GM19099 (cell line): ENCODE results near the gene ZFYVE28.

Experiments used
- POLR2A ChIP-seq: IDR thresholded peaks from 3 replicates; pipeline ENCODE4 v1.6.1; 2011; ENCODE audit warnings: low read depth; ENCODE audit not compliant: insufficient read length; ENCODE audit errors: extremely low read depth

Gene ZFYVE28

DNA sequence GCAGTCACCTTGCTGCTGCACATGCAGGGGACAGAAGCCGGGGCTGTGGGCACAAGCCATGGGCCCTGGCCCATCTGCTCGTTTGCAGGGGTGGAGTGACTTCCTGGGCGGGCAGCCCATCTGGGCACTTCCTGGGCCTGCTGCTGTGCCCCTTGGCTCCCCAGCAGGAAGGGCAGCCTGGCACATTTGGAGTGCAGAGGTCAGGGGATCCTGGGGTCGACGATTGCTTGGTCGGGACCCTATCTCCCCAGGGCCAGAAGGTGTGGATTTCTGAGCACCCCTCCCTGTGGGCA is 145.7 kb downstream of the ZFYVE28 start:
- no peak for TF ChIP-seq POLR2A

DNA sequence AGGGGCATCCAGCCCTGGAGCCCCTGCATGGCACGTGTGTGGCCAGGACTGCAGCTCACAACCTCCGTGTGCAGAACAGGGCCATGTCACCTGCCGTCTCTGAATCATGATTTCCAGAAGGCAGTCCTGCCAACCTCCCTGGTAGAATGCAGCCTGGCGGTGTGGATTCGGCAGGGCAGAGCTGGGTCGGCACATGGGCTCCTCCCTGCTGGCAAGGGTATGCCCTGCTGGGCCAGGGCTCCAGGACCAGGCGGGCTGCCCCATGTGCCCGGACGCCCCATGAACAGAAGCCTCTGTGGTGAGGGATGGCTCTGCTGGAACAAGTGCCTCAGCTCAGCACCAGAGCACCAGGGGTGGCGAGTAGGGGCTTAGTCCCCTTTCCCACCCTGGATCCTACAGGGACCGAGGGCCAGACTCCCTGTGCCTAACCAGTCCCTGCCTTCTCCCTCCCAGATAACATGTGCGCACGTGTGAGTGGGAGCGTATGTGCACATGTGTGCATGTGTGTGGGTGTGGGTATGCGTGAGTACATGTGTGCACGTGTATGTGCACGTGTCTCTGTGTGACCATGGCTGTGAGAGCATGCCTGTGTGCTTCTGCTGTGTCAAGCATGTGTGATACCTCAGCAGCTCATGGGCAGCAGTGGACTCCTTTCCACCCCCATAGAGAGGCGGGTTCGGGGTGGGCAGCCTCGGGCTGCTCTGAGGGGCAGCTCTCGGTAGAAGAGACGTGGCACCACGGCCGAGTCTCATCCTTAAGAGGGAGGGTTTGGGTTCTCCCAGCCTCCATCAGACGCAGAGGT is 146.2 kb downstream of the ZFYVE28 start:
- no peak for TF ChIP-seq POLR2A

DNA sequence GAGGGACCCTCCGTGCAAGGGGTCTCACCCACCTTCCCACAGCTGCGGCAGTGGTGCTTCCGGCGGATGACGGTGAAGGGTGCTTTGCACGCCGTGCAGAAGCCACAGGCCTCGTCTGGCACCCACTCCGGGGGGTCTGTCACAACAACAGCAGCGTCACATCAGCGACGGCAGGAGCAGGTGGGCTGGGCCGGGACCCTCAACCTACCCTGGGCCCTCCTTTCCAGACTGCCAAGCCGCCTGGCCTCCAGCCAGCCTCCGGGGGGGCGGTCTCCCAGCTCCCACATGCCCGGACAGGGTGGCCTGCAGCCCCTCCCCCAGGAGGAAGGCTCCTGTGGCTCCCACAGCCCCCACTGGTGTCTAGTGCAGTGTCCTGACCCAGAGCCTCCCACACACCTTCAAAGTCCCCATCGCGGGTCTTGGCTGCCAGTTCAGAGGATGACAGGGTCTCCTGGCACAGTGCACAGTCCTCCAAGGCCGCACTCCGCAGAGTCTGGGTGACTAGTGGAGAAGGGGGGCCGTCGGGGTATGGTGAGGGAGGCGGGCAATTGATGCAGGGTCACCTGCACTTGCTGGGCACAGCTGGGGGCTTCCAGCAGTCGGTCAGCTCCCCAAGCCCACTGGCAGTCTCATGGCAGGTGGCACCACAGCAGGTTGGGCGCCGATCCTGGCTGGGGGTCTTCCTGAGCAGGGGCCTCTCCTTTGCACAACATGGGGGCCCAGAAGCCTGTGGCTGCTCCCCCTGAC is 147.0 kb downstream of the ZFYVE28 start:
- TF ChIP-seq POLR2A = no peak

DNA sequence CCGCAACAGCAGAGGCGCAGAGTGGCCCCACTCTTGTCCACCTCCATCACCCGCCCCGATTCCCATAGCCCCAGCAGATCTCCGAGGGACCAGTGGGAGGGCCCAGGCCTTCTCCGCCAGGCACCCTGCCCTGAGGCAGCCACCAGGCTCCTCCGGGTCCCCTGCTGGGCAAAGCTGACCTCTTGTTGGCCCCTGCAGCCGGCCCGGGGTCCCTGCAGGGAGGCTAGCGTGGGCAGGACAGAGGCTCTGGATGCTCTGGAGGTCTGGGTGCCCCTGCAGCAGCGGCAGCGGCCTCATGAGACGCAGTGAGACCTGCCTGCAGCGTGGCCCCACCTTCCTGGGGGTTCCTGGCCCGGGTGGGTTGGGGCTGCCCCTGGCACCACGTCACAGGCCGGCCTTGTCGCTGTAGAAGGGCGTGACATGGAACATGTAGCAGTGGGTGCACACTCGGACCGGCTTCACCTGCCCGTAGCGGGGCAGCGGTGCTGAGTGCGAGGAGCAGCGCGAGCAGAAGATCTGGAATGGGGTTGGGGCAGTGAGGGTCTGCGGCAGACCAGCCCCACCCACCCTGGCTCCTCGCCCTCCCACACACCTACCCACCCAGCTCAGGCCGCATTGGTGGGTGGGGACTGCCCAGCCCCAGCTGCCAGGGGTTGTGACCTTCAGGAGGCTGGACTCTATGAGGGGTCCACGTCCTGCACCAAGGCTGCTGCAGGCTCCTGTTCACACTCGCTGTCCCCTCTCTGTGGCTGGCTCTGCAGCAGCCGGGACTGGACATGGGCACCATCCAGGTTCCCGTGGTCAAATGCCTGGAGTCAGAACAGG is 147.9 kb downstream of the ZFYVE28 start:
- no peak for TF ChIP-seq POLR2A

DNA sequence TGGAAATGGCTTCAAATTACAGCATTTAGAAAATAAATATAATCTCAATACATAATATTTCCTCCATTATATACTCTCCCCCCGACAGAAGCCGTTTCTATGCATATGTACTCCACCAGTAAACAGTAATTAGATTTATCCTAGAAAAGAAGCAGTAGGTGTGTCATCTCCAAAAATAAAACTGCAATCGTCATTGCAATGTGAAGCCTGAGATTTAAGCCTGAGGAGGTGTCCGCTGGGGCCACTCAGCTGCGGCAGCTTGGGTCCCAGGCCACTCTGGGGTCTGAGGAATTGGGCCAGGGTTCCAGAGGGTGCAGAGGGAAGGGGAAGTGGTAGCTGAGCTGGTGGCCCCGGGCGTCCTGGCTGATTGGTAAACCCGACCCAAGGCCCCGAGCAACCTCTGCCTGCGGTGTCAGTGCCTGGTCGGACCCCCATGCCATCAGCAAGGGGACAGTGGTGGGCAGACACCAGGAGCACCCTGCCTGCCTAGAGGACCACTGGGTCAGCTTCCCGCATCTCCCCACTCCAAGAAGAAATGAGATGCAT is 148.8 kb downstream of the ZFYVE28 start:
- no peak for TF ChIP-seq POLR2A

DNA sequence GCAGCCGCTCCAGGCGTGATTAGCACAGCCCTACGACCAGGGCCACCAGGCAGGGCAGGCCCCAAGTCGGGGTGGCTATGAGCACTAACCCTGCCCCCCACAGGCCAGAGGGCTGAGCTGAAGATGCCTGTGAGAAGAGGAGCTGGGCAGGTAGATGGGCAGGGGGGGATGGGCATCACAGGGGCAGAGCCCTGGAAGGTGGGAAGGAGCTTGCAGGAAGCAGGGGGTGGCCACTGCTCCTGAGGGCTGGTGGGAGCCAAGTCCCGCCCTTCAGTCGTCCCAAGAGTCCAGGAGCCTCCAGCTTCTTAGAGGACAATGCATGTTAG is 149.3 kb downstream of the ZFYVE28 start:
- TF ChIP-seq POLR2A = no peak

DNA sequence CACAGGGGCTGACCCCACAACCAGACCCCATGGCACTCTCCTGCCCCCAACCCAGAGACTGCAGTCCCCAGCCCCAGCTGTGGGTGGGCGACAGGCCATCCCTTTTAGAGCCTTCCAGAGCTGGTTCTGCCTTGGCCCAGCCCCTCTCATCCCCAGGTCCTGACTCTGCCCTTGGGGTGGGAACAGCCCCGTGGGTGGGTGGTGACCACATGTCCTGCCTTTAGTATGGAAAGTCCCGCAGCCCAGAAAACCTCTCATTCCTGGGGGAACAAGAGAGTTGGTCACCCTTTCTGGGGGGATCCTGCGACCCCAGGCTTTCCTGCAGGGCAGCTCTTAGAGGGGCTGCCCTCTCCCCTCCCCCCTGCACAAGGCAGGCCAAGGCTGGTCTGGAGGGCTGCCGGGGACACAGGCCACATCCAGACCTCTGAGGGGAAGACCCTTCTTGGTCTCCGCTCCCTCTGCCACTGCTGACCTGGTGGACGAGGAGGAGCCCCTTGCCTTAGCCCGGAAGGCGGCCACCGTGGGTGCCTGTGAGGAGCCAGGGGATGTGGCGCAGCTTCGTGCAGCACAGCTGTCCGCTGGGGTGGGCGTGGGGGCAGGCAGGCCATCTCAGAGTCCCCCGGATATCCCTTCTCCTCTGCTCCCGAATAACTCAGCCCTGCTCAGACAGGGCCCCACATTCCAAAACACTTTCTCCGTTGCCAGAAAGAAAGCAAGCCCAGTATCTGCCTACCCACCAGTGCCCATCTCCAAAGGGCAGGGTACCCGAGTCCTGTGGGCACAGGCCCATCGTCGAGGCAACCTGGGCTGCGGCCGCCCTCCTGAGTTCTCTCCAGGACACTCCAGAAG is 149.9 kb downstream of the ZFYVE28 start:
- no peak for TF ChIP-seq POLR2A

DNA sequence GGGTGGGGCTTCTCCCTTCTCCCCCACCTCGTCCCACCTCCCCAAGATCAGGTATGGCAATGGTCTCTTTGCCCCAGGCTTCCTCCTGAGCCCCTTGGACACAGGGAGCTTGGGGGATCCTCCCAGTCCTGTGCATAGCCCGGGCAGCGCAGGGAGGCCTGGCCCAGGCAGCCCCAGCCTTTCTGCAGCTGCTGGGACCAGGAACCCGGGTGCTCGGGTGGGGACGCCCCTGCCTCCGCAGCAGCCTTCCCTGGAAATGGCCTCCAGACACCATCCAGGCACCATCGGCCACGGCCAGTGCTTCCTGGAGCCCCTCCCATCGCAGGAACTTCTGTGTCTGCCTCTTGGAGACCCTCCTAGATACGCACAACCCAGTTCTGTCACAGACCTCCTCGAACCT is 150.6 kb downstream of the ZFYVE28 start:
- TF ChIP-seq POLR2A = no peak

DNA sequence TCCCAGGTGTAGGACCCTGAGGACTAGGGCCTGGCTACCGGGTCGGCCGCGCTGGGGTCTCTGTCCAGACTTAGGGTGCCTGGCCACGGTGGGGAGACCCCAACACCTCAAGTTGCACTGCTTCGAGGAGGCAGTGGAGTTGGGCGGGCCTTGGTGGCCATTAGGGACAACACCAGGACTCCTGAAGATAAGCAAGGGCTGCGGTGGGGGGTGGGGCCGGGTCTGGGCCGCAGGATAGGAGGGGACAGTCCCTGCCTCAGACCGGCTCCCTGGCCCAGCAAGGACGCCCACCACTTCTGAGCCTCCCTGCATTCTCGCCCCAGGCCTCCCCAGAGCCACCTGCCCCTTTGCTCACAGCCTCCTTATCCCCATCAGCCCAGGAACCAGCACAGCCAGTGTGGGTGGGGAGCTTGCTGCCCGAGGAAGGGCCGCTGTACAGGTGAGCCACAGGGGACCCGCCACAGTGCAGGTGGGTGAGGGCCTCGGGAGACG is 151.1 kb downstream of the ZFYVE28 start:
- TF ChIP-seq POLR2A = no peak

DNA sequence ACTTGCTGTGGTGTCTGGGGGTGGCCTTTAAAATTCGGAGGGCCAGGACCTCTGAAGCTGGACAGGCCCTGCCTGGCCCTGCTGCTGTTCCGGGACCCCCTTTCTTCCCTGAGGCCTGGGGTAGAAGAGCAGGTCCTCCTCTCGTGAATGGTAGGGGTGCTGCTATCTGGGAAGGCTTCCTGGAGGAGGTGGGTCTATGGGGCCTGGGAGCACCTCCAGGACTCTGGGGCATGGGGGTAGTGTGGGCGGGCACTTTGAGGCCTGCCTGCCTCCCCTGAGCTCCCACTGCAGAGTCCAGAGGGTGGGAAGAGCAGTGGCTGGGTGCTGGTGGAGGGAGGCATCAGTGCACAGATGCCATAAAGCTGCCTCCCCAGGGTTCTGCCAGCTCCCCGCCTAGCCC is 151.6 kb downstream of the ZFYVE28 start:
- no peak for TF ChIP-seq POLR2A

DNA sequence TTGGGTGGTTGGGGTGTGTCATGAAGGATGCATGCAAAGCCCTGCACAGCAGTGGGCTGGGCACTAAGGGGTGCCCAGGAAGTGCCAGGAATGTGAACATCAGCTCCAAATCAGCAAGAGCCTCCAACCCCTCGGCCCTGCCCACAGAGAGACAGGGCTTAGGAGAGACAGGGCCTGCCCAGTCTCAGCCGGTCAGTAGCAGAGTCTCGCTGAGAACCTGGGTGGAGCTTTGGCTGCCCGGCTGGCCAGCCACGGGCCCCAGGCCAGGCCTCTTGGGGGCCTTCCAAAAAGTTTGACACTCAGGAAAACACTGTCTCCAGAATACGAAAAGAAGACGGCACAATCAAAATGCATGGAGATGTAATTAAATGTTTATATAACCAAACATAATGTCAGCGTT is 152.3 kb downstream of the ZFYVE28 start:
- TF ChIP-seq POLR2A = no peak

DNA sequence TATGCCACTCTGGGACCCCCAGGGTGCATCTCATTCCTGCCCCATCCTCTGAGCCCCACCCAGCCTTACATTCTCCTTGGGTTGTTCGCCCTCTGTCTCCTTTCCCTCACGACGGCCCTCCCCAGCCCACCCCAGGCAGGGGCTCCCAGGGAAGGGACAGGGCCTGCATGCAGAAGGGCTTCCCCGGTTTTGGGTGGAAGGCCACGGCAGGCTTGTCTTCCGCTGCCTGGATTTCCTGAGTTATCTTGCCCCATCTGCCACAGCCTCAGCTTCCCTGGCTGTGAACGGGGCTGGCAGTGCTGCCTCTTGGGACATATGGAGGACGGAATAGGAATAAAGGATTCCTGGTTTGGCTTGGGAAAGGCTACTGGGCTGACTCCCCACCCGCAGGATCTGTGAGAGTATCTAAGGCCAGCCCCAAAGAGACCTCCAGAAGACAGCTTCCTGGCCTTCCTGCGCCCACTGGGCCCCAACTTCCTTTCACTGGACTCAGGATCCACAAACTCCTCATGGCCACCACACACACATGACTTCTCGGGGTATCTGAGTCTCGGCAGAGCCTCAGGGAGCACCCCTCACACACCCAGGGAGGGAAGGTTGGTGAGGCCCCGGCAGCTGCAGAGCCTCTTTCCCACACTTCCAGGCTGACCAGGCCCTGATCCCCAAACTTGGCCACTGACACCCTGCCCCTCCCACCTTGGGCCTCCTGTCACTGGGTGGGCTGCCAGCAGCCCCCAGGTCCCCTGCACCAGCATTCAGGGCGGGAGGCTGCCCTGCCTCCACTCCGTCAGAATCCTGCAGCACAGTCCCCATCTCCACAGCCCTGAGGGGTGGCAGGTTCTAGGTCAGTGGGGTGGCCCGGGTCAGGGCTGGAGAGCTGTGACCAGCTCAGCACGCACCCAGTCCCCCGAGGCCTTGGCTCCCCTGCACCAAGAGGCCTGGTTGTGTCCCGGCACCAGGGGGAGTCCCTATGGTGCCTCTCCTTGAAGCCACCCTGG is 153.0 kb downstream of the ZFYVE28 start:
- TF ChIP-seq POLR2A = no peak

DNA sequence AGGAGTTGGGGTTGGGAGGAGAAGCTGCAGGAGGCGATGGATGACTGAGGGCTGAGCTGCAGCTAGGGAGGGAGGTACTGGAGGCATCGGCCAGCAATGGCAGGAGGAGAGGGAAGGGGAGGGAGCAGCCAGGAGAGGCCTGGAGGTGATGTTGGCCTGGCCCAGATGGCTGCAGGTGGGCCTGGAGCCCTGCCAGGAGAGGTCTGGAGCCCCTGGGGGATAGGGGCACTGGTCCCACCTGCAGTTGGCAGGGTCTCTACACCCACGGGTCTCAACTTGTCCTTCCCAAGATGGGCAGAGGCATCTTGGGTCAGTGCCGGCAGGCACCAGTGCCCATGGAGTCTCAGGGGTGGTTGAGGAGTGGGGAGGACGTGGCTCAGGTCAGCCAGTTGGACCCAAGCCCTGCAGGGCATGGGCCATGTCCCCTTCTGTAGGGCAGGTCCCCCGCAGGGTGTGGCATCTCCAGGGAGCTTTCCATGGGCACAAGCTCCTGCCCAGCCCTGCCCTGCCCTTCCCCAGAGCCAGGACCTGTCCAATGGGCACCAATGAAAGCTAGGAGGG is 153.9 kb downstream of the ZFYVE28 start:
- no peak for TF ChIP-seq POLR2A
